H1 (cell line): Measurements from ENCODE around the gene CHSY1.

Source experiments
- CBX5 ChIP-seq: fragments of 300-800, 300-1000 bp; sonication (generic); IDR thresholded peaks from 2 replicates; pipeline ENCODE4 v1.7.1; 2016; ENCODE audit warnings: antibody characterized with exemption, low read length, low read depth
- CTCF ChIP-seq, 3 experiments: IDR thresholded peaks; 1 replicate in 2 of 3; 2 replicates in 1 of 3; pipeline versions ENCODE4 v1.5.1 to v1.6.1; 2011; ENCODE audit warnings: low read length in 3 of 3, mild to moderate bottlenecking in 3 of 3, inconsistent platforms in 2 of 3, low read depth in 1 of 3, moderate library complexity in 1 of 3; ENCODE audit not compliant: insufficient read depth in 1 of 3; ENCODE audit errors: control extremely low read depth in 1 of 3
- POLR2AphosphoS5 ChIP-seq: IDR thresholded peaks from 2 replicates; pipeline ENCODE4 v1.6.1; 2011; ENCODE audit warnings: low read depth, low read length
- POU5F1 ChIP-seq: IDR thresholded peaks from 2 replicates; pipeline ENCODE4 v1.6.1; 2011; ENCODE audit warnings: low read depth, mild to moderate bottlenecking, low read length, moderate library complexity
- SP1 ChIP-seq: IDR thresholded peaks from 2 replicates; pipeline ENCODE4 v1.6.1; 2011; ENCODE audit warnings: low read depth, low read length
- SP2 ChIP-seq: IDR thresholded peaks from 2 replicates; pipeline ENCODE4 v1.6.1; 2012; ENCODE audit warnings: mild to moderate bottlenecking, low read length, inconsistent platforms
- SRF ChIP-seq: IDR thresholded peaks from 2 replicates; pipeline ENCODE4 v1.6.1; 2011; ENCODE audit warnings: mild to moderate bottlenecking, low read depth, low read length, moderate library complexity
- SUZ12 ChIP-seq: fragments of 200-600 bp; sonication (generic); IDR thresholded peaks from 2 replicates; pipeline ENCODE4 v1.6.1; 2012; ENCODE audit warnings: mild to moderate bottlenecking, inconsistent platforms, low read length, moderate library complexity, mixed read lengths

DNA sequence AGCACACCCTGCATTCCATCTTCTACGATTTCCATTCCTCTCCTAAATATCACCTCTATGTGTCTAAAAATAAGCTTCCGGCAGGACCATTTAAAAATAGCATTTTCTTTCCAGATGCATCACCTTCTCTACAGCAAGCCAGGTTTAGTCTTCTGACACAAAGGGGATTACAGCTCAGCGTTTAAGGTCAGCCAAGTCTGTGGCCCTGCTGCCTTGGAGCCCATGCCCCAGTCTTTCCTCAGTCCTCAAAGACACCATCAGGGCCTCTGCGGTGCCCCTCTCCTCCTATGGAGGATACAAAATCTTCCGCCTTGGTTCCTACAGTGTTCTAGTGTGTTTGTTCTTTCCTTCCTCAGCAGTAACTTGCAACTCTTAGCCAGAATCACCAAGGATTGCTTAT lies 21.7 kb upstream of the CHSY1 start:
- TF ChIP-seq SUZ12 (no peak), CTCF (IDR thresholded peaks at IDR 0.05; ENCODE audit: control extremely low read depth in 1 of 3, insufficient read depth in 1 of 3, low read depth in 1 of 3, low read length in 3 of 3) (no peak), CBX5 (no peak), SP1 (no peak), POLR2AphosphoS5 (no peak), SRF (no peak), SP2 (no peak), POU5F1 (no peak)
